ENCODE results near the gene IFIT1. TPM values are rescaled to one million over a fixed set of nuclear protein-coding genes. Genes with fewer than 3 reads are reported as not detected.

The IFIT1 gene
- total and polyA plus RNA-seq, 9 of the 15 experiments (the other 6 are each of a cell fraction or from before 2014, with no cell fraction given): 0.03 to 0.40 (median 0.18) TPM

- no peaks in the 10 kb centered on the region for H3K79me2 ChIP-seq (ENCODE audit: control insufficient read depth, insufficient read depth, low read length)
- H3K9me1 ChIP-seq (ENCODE audit: control insufficient read depth, insufficient read depth, low read length): no peaks in the 10 kb centered on the region
- ATAC-seq (no peak), DNase-seq (ENCODE audit: extremely low read depth in 1 of 4, low spot score in 3 of 4) (no peak), FAIRE-seq (no peak)
- H3K4me2 ChIP-seq (ENCODE audit: insufficient read depth, low read length): no peak overlapping the region
- intact Hi-C loops (cut with micrococcal nuclease): no loop called here
- H3K9ac ChIP-seq (ENCODE audit: insufficient read depth in 1 of 2, low read depth in 2 of 2, low read length in 2 of 2): no peak overlapping the region
- no TSS peak for BruUV-seq (replicated peaks)
- TF ChIP-seq CEBPG (CRISPR knock-in tag; IDR thresholded peaks at IDR 0.05) (no peak), CEBPG (tag; conservative IDR thresholded peaks at IDR 0.05 in 1 of 2, IDR thresholded peaks at IDR 0.05 in 1 of 2) (peak; percentile 69; a peak in 3 of 4 replicates), ZNF253 (CRISPR knock-in tag; conservative IDR thresholded peaks at IDR 0.05) (no peak), E2F3 (CRISPR knock-in tag; IDR thresholded peaks at IDR 0.05) (no peak), ATF3 (IDR thresholded peaks at IDR 0.05) (peak; percentile 63; the same call in 1 of the 2 replicates), ATF3 (CRISPR knock-in tag; conservative IDR thresholded peaks at IDR 0.05) (no peak), CEBPB (tag; IDR thresholded peaks at IDR 0.05) (peak; percentile 79), CHD4 (IDR thresholded peaks at IDR 0.05; ENCODE audit: insufficient read depth, insufficient replicate concordance, low read depth, low read length, poor library complexity, severe bottlenecking) (no peak)
- ChIA-PET CTCF (ENCODE audit: low intra/inter-chr PET ratio) (no interaction called here), POLR2A (no interaction called here)
- in situ Hi-C loops (cut with MboI): no loop called here
- H3K9me3 ChIP-seq (replicated peaks; ENCODE audit: control insufficient read depth, insufficient read depth, low read depth, low read length): no peaks in the 10 kb centered on the region
- no peak overlapping the region for H3K27ac ChIP-seq (ENCODE audit: extremely low read depth, low read depth, low read length)
- H3K36me3 ChIP-seq (ENCODE audit: control insufficient read depth, insufficient read depth, low read length): no peaks in the 10 kb centered on the region
- WGBS (ENCODE audit: insufficient coverage, low coverage, missing lambda C conversion rate): 58% methylated on average over 3 of the region's 4 CpGs
- H3K27me3 ChIP-seq (ENCODE audit: control insufficient read depth in 2 of 2, insufficient read depth in 2 of 2, low read length in 2 of 2): no peaks in the 10 kb centered on the region
- peaks cover 5 to 10% of the 10 kb centered on the region in 2 experiments; a peak in 4 of 5 replicates for H3K4me1 ChIP-seq (replicated peaks in 1 of 2; ENCODE audit: control insufficient read depth in 2 of 2, insufficient read depth in 2 of 2, low read length in 2 of 2)
- no peak overlapping the region for H3K4me3 ChIP-seq
- H2AFZ ChIP-seq (ENCODE audit: low read depth, low read length): 0 out of 2 replicates have a peak overlapping the region, but pooled peaks have one; percentile 23
- no peaks in the 10 kb centered on the region for H4K20me1 ChIP-seq (replicated peaks; ENCODE audit: control insufficient read depth, insufficient read depth, low read length)
Observed at GRCh38 chr10:89346405-89347254, 45.8 kb upstream of the IFIT1 start.
